Stimulated activated CD8-positive, alpha-beta memory T cell treated with anti-CD3 and anti-CD28 coated beads, Interleukin-7, amount 100 ng/mL, for 1 hour (primary cell): ENCODE measurements around the gene PCYT1A.
"Not testable (repeated sequence)": the region's sequence is repeated elsewhere in the genome, so short reads cannot be mapped to it uniquely, and the experiment has no call there.

Experiments used
- DNase-seq, 2 donors: peaks; one replicate each; pipeline ENCODE4 v3.0.0-alpha.2; 2020; ENCODE audit warnings: low read depth in 2 of 2

PCYT1A gene

DNA sequence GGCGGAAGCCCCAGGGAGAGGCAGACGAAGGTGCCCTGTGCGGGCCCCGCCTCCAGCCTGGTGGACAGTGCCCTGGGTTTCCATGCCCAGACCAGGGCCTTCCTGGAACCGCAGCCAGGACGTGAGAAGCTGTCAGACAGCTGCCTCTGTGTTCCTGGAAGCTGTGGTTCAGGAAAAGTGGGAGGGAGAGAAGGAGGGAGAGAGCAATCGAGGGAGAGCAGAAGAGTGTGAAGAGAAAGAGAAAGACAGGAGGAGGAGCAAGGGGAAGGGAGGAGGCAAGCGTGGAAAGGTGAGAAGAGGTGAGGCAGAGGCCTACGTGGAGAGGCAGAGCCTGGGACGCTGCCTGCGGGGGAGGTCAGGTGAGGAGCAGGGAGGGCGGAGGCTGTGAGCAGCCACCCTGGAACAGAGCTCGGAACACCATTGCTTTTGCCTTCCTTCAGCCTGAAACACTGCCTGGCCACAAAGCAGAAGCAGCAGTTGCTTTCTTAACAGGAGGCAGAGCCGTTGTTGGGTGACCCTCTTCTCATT, 94.9 kb downstream of the PCYT1A start:
- no peak for DNase-seq

DNA sequence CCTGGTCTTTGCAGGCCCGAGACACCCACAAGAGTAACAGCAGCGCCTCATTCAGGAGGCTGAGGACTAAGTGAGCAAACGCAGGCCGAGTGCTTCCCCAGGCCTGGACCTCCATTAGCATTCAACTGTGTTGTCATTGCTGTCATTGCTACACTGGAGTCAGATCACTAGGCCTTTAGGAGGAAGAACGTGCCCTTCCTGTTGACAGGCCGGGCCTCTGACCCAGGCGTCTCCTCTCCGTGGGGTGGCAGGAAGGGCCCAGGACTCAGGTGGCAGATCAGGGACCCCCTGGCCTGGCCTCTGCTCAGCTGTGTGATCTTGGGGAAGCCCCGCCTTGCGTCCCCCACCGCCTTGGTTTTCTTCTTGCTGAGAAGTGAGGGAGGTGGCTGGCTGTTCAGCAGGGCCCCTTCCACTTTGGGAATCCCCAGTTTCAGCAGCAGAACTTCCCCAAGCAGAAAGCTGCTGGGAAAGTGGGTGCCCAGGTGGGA, 95.4 kb downstream of the PCYT1A start:
- DNase-seq = no peak

DNA sequence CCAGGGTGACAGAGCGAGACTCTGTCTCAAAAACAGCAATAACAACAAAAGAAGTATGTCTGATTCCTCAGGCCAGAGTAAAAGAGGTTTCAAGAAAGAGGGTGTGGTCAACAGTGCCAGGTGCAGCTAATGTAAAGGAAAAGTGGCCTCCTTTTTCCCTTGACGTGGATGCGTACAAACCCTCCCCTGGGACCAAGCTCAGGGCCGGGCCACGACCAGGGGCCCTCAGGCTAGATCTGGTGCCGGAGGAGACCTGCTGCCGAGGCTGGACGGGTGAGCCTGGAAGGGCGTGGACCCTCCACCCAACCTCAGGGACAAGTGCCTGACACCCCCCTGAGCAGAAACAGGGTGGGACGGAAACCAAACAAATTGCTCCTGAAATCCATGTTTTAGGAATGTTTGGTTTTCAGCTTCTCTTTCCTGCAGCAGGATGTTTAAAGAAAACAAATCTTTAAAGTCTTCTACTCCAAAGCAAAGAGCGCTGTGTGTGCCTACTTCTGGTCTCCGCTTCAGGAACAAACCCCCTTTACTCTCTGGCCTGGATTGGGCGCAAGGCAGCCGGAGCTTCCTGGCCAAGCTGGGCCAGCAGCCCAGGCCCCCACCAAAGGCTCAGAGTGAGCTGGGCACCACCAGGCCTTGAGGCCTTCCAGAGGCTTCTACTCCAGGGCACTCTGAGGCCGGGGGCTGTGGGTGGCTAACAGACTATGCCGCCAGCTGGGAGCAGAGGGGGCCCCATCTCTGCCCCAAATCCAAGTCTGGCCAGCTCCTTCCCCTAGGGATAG, 97.8 kb downstream of the PCYT1A start:
- no peak for DNase-seq

- no peak for DNase-seq
Observed at GRCh38 chr3:196186651-196187573, 100.6 kb downstream of the PCYT1A start.

DNA sequence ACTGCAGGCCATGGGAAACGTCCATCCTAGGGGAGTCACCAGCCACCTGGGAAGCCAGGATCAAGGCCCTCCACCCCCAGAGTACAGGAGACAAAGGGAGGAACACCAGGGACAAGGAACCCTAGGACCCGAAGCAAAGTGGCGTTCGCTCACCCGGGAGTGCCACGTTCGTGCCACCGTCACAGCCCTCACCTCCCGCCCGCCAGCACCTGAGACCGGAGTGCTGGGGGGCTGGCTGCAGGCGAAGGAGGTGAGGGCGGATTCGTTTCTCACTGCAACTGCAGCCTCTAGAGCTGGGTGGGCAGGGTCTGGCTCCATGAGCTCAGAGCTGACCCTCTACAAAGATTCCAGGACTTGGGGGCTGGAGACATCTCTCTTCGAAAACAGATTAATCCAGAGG, 102.6 kb downstream of the PCYT1A start:
- no peak for DNase-seq

DNA sequence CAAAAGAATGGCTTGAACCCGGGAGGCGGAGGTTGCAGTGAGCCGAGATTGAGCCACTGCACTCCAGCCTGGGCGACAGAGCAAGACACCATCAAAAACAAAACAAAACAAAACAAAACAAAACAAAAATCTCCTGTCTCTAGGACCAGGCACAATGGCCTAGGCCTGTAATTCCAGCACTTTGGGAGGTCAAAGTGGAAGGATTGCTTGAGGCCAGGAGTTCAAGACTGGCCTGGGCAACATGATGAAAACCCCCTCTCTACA, 103.4 kb downstream of the PCYT1A start:
- not testable (repeated sequence) for DNase-seq

- DNase-seq = no peak
Observed at GRCh38 chr3:196181127-196181546, 106.4 kb downstream of the PCYT1A start.

GRCh38 chr3:196180346-196180745, 107.2 kb downstream of the PCYT1A start:
- DNase-seq = no peak
